Smooth muscle cell (in vitro differentiated cells): ENCODE measurements around the gene FRMD4A. TPM values are rescaled to one million over a fixed set of nuclear protein-coding genes. Genes with fewer than 3 reads are reported as not detected.

ENCODE experiments used
- DNase-seq: peaks from one replicate; lab custom pipeline; 2025; ENCODE audit not compliant: unreplicated experiment; lab: John Stamatoyannopoulos, UW
- H2AFZ ChIP-seq: fragments of 200-600 bp; sonication (generic); 2 replicates; pipeline ENCODE4 v1.6.0; 2016; ENCODE audit warnings: antibody characterized with exemption, low read depth, mild to moderate bottlenecking
- H3F3A ChIP-seq: fragments of 200-600 bp; sonication (generic); 2 replicates; pipeline ENCODE4 v1.6.0; 2017; ENCODE audit warnings: antibody characterized with exemption, low read depth
- H3K27ac ChIP-seq: fragments of 200-600 bp; sonication (generic); 2 replicates; pipeline ENCODE4 v1.5.1; 2016; ENCODE audit warnings: low read depth, mild to moderate bottlenecking
- H3K27me3 ChIP-seq: fragments of 200-600 bp; sonication (generic); 2 replicates; pipeline ENCODE4 v1.6.1; 2016; ENCODE audit warnings: low read depth, mild to moderate bottlenecking
- H3K36me3 ChIP-seq: fragments of 200-600 bp; sonication (generic); 2 replicates; pipeline ENCODE4 v1.5.1; 2016; ENCODE audit warnings: low read depth
- H3K4me1 ChIP-seq: fragments of 200-600 bp; sonication (generic); 2 replicates; pipeline ENCODE4 v1.5.1; 2016; ENCODE audit warnings: low read depth
- H3K4me2 ChIP-seq: fragments of 200-600 bp; sonication (generic); 2 replicates; pipeline ENCODE4 v1.6.0; 2016; ENCODE audit warnings: mild to moderate bottlenecking
- H3K4me3 ChIP-seq: fragments of 200-600 bp; sonication (generic); 2 replicates; pipeline ENCODE4 v1.5.1; 2016; ENCODE audit warnings: mild to moderate bottlenecking
- H3K79me2 ChIP-seq: fragments of 200-600 bp; sonication (generic); 2 replicates; pipeline ENCODE4 v1.6.0; 2016; ENCODE audit warnings: low read depth, mild to moderate bottlenecking
- H3K9ac ChIP-seq: fragments of 200-600 bp; sonication (generic); 2 replicates; pipeline ENCODE4 v1.6.0; 2016; ENCODE audit warnings: low read depth
- H3K9me3 ChIP-seq: fragments of 200-600 bp; sonication (generic); replicated peaks from 2 replicates; pipeline ENCODE4 v1.5.1; 2016; ENCODE audit warnings: low read depth
- H4K20me1 ChIP-seq: fragments of 200-600 bp; sonication (generic); 2 replicates; pipeline ENCODE4 v1.6.0; 2016; ENCODE audit warnings: low read depth
- WGBS: methylation state at CpG from one replicate; pipeline ENCODE4 v1.1.7; 2016; ENCODE audit warnings: low lambda C conversion rate; 5-methylcytosine and 5-hydroxymethylcytosine counted together
- polyA plus RNA-seq: library from polyadenylated mRNA; unstranded; fragments of >200 nt; fragmentation: Nextera tagmentation; extraction: Ambion mirVana; gene quantifications from 2 replicates; pipeline ENCODE4 v1.2.1, GENCODE V29; 2016
- total RNA-seq: library from RNA; depleted of rRNA; stranded (reverse); fragments of >200 nt; gene quantifications from 2 replicates; pipeline ENCODE4 v1.2.3, GENCODE V29; 2014
- TF ChIP-seq, protein P1 (sequence below): fragments of 200-600 bp; sonication (generic); IDR thresholded peaks from 2 replicates; pipeline ENCODE4 v1.5.1; 2017; ENCODE audit warnings: borderline replicate concordance, mild to moderate bottlenecking, antibody characterized with exemption; ENCODE audit not compliant: insufficient read depth, poor library complexity, severe bottlenecking

Gene FRMD4A
- total and polyA plus RNA-seq, 2 experiments from 2014 or later: 3.0 to 5.4 TPM

DNA sequence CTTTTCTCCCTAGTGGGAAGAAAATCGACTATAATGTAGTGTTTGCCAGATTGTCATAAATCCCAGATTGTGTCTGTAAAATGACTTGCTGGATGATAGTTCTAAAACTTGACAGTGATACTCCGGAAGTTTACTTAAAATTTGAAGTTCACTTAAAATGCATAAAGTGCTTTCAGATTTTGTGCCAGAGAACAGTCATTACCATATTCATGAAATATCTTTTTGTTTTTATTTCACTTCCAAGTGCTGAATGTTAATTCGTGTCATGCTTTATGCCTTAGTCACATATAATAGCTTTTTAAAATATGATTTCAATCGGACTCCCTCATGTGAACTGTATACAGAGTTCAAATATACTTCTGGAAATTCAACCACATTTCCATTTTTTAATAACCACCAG lies 713.6 kb downstream of the FRMD4A start:
- H3F3A ChIP-seq: no peaks in the 10 kb centered on the region

DNA sequence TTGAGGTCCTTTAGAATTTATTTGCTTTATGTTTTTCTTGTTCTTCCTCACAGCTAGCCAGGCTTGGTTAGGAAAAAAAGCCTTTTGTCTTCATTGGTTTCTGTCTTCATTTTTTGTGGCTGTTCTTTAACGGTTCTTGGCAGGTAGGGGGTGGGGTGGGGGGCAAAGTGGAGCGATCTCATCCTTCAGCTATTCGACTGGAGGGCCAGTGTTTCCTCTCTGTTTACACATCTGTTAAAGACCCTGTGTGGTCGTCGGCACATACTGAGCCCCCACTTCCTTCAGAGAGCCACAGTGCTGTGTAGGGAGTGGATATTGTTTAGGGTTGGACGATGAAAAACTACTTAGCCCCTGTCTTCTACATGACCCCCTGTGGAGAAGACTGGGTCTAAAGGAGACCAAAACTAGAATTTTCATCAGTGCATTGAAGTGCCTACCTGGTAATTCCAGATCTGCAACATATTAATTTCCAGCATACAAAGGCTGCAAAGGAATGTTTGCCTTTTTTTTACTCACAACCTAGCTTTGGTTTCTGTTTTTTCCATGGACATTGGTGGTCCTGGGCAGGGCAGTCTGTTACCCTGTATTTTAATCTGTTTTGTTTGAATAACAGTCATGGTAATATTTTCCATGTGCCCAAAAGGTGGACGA lies 714.9 kb downstream of the FRMD4A start:
- 40% methylated on average over 7 of the region's 7 CpGs for WGBS

More for the DNA sequence above, 713.6 kb downstream of the FRMD4A start:
- H4K20me1 ChIP-seq: no peaks in the 10 kb centered on the region
- no peaks in the 10 kb centered on the region for H3K27me3 ChIP-seq
- WGBS: 96% methylated on average over 4 of the region's 4 CpGs
- peaks cover 9% of the 10 kb centered on the region for H3K36me3 ChIP-seq
- H3K4me3 ChIP-seq: no peak overlapping the region
- no peak overlapping the region for H3K4me2 ChIP-seq
- H3K27ac ChIP-seq: no peak overlapping the region
- no peak overlapping the region for H3K9ac ChIP-seq
- H3K79me2 ChIP-seq: no peaks in the 10 kb centered on the region
- H3K4me1 ChIP-seq: peaks cover 18% of the 10 kb centered on the region
- H2AFZ ChIP-seq: no peak overlapping the region
- H3K9me3 ChIP-seq: no peaks in the 10 kb centered on the region
- TF ChIP-seq, protein P1, sequence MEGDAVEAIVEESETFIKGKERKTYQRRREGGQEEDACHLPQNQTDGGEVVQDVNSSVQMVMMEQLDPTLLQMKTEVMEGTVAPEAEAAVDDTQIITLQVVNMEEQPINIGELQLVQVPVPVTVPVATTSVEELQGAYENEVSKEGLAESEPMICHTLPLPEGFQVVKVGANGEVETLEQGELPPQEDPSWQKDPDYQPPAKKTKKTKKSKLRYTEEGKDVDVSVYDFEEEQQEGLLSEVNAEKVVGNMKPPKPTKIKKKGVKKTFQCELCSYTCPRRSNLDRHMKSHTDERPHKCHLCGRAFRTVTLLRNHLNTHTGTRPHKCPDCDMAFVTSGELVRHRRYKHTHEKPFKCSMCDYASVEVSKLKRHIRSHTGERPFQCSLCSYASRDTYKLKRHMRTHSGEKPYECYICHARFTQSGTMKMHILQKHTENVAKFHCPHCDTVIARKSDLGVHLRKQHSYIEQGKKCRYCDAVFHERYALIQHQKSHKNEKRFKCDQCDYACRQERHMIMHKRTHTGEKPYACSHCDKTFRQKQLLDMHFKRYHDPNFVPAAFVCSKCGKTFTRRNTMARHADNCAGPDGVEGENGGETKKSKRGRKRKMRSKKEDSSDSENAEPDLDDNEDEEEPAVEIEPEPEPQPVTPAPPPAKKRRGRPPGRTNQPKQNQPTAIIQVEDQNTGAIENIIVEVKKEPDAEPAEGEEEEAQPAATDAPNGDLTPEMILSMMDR: no peak
- no peak for DNase-seq

DNA sequence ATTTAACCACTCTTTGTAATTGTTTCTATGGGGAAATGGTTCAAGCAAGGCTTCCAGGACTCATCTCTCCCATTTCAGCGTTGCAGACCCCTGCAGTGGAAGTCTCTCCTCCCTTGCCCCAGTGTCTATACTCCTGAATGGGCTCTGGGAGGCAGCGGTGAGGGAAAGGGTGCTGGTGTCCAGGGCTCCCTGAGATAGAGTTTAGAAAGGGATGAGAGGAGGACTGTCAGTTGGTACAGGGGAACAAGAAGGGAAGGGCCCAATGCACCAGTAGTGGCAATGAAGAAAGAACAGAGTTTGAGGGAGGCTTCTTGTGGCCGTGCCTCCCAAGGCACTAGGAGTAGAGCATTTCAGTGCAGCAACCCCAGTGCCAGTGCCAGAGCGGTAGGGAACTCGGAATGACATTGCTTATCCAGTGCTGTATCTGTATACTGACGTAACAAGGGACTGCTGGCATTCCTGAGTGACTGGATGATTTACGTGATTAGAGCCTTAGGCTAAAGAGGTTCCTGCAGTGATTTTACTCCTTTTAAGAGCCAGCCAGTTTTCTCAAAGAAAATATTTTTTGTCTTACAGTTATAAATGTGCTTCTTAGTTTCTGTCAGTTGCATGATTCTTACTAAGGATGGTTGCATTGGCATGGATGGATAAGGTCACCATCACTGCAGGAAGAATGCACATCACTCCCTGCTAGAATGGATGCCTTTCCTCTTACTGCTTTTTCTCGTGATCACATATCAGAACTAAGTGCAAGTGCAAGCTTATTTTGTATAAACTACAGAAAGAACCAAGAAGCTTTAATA lies 716.0 kb downstream of the FRMD4A start:
- H4K20me1 ChIP-seq: no peaks in the 10 kb centered on the region
- H3K9me3 ChIP-seq: no peaks in the 10 kb centered on the region
- 32% methylated on average over 8 of the region's 8 CpGs for WGBS
- no peak overlapping the region for H3K4me3 ChIP-seq
- no peak overlapping the region for H2AFZ ChIP-seq
- TF ChIP-seq, protein P1: no peak
- no peaks in the 10 kb centered on the region for H3F3A ChIP-seq
- no peak overlapping the region for H3K9ac ChIP-seq
- no peak overlapping the region for H3K4me2 ChIP-seq
- H3K27ac ChIP-seq: peak overlapping the region; percentile 53
- no peak for DNase-seq
- no peaks in the 10 kb centered on the region for H3K79me2 ChIP-seq
- H3K27me3 ChIP-seq: no peaks in the 10 kb centered on the region
- H3K4me1 ChIP-seq: peaks cover 18% of the 10 kb centered on the region
- H3K36me3 ChIP-seq: peaks cover 13% of the 10 kb centered on the region

More for the DNA sequence above, 714.9 kb downstream of the FRMD4A start:
- Histone ChIP-seq H3K9me3 (no peaks in the 10 kb centered on the region), H3K9ac (no peak overlapping the region), H3K4me1 (peaks cover 18% of the 10 kb centered on the region), H3K79me2 (no peaks in the 10 kb centered on the region), H3K27me3 (no peaks in the 10 kb centered on the region), H2AFZ (no peak overlapping the region), H3K4me2 (no peak overlapping the region), H3K36me3 (peaks cover 9% of the 10 kb centered on the region), H4K20me1 (no peaks in the 10 kb centered on the region), H3K4me3 (no peak overlapping the region), H3F3A (no peaks in the 10 kb centered on the region), H3K27ac (peak overlapping the region; percentile 53)
- TF ChIP-seq, protein P1: no peak
- no peak for DNase-seq
